Activated naive CD8-positive, alpha-beta T cell treated with anti-CD3 and anti-CD28 coated beads, Interleukin-2, amount 50 U/mL, for 24 hours (primary cell): ENCODE results near the gene TINAGL1.

Source experiments
- ATAC-seq: fragments of 150-1000 bp; cut with Tn5 transposase; one replicate; pipeline ENCODE4 v1.10.0; 2021
- DNase-seq: peaks from one replicate; pipeline ENCODE4 v3.0.0; 2021
- H3K27ac Mint-ChIP-seq: one replicate; pipeline ENCODE4 v1.8.0; 2021; ENCODE audit warnings: mild to moderate bottlenecking, mixed read lengths
- H3K27me3 Mint-ChIP-seq: one replicate; pipeline ENCODE4 v1.8.0; 2021; ENCODE audit warnings: mixed read lengths
- H3K36me3 Mint-ChIP-seq: one replicate; pipeline ENCODE4 v1.8.0; 2021; ENCODE audit warnings: low read depth, mixed read lengths
- H3K4me1 Mint-ChIP-seq: one replicate; pipeline ENCODE4 v1.8.0; 2021; ENCODE audit warnings: mixed read lengths
- H3K4me3 Mint-ChIP-seq: one replicate; pipeline ENCODE4 v1.8.0; 2021; ENCODE audit warnings: mild to moderate bottlenecking, moderate library complexity, mixed read lengths
- H3K9me3 Mint-ChIP-seq: one replicate; pipeline ENCODE4 v1.8.0; 2021; ENCODE audit warnings: mixed read lengths

The TINAGL1 gene, protein sequence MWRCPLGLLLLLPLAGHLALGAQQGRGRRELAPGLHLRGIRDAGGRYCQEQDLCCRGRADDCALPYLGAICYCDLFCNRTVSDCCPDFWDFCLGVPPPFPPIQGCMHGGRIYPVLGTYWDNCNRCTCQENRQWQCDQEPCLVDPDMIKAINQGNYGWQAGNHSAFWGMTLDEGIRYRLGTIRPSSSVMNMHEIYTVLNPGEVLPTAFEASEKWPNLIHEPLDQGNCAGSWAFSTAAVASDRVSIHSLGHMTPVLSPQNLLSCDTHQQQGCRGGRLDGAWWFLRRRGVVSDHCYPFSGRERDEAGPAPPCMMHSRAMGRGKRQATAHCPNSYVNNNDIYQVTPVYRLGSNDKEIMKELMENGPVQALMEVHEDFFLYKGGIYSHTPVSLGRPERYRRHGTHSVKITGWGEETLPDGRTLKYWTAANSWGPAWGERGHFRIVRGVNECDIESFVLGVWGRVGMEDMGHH

DNA sequence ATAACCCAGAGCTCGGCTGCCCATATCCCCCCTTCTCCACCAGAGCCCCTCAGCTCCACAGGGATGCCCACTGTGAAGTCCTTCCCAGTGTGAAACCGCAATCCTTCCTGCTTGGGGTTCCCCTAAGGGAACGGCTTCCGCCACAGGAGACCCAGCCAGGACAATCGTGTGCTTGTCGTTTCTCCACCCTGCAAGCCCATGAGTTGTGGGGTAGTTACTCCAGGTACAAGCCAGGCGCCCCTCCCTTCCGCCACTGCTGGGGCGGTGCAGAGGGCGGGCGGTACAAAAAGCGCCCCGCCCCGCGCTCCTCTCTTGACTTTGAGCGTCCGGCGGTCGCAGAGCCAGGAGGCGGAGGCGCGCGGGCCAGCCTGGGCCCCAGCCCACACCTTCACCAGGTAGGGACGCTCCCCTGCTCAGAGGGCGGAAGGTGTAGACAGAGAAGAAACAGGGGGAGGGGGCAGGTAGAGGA, at the start of gene TINAGL1:
TINAGL1 (plus strand) TSS at position 315 of the 469 bp plus-strand sequence. CDS start 634 bp downstream, outside the sequence.
- Mint-ChIP-seq H3K4me1 (peaks cover 2% of the 10 kb centered on the region), H3K27me3 (peaks cover 11% of the 10 kb centered on the region), H3K4me3 (no peak within 1 kb of the TSS), H3K27ac (no peak within 1 kb of the TSS), H3K9me3 (no peaks in the 10 kb centered on the region), H3K36me3 (no peaks in the 10 kb centered on the region)
- ATAC-seq = no peak
- no peak for DNase-seq

DNA sequence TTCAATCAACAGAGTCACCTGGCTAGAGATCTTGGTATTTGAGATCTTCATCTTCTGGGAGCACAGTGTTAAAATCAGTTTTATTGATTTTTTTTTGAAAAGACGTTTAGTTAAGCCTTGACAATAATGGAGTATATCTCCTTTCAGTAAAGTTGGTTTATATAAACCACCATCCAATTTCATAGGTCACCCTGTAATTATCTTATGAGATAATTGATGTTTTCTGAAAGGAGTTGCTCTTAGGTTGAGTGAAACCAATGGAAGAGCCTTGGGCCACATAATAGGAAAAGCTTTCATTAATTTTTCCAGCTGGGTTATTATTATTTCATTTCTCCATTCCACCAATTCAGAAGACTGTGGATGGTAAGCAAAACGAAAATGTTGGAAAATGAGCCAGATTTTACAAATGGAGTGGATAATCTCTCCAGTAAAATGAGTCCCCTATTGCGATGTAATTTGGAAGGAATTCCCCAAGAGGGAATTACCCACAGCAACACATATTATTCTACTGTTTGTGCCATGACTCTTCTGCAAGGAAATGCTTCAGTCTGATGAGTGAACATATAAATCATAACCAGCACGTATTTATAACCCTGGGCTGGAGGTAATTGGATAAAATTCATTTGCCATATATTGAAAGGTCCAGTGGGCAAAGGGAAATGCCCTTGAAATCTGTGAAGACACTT, 46.2 kb upstream of the TINAGL1 start:
- Mint-ChIP-seq H3K27me3 (peaks cover 9% of the 10 kb centered on the region), H3K36me3 (no peaks in the 10 kb centered on the region), H3K4me1 (no peaks in the 10 kb centered on the region), H3K27ac (no peak overlapping the region), H3K9me3 (no peaks in the 10 kb centered on the region), H3K4me3 (no peak overlapping the region)
- DNase-seq = no peak
- ATAC-seq = no peak

DNA sequence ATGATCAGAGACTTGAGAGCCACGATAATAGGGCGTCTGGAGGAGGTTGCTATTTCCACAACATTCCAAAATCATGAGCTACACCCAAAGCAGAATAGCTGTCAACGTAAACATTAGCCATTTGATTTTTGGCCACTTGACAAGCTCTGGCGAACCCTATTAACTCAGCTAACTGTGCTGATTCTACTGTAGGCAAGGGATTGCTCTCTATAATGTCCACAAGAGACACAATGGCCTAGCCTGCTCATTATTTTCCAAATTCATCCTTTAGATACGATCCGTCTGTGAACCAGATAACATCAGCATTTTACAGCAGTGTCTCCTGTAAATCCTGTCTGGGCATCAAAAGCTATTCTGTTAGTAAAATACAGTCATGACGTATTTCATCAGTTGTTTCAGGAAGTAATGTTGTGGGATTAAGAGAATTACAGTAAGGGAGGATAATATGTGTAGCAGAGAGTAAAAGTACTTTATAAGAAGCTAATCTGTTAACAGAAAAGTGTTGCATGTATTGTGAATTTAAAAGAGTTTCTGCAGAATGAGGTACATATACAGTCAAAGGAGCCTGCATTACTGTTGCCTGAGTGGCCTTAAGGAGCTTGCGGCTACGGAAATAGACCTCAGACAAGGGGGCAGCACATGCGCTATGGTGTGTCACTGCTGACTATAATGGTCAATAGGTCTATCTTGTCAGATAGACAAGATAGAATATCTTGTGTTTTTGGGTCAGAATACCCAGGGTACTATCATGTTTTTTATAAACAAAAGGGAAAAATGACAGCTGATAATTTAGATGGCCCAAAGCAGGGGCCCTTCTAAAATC, 44.9 kb upstream of the TINAGL1 start:
- H3K27ac Mint-ChIP-seq = no peak overlapping the region
- H3K4me1 Mint-ChIP-seq = peaks cover 9% of the 10 kb centered on the region
- H3K9me3 Mint-ChIP-seq = no peaks in the 10 kb centered on the region
- no peak for ATAC-seq
- no peak overlapping the region for H3K4me3 Mint-ChIP-seq
- H3K36me3 Mint-ChIP-seq = no peaks in the 10 kb centered on the region
- no peak for DNase-seq
- H3K27me3 Mint-ChIP-seq = peaks cover 9% of the 10 kb centered on the region

DNA sequence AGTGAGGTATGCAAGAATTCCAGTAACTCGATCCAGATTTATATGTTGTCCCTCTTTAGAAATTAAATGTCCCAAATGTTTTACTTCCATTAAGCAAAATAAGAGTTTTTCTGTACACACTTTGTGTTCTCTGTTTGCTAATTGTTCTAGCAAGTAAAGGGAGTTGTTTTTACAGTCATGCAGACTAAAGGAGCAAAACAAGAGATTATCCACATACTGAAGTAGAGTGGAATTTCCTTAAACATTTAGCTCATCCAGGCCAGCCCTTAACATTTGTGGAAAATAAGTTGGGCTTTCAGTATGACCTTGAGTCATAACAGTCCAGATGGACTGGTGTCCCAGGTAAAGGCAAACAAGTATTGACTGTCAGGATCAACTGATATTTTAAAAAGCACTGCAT, 44.1 kb upstream of the TINAGL1 start:
- H3K4me3 Mint-ChIP-seq = no peak overlapping the region
- ATAC-seq (no peak), DNase-seq (no peak)
- H3K4me1 Mint-ChIP-seq = peaks cover 10% of the 10 kb centered on the region
- no peak overlapping the region for H3K27ac Mint-ChIP-seq
- H3K36me3 Mint-ChIP-seq = no peaks in the 10 kb centered on the region
- no peaks in the 10 kb centered on the region for H3K9me3 Mint-ChIP-seq
- peaks cover 11% of the 10 kb centered on the region for H3K27me3 Mint-ChIP-seq

DNA sequence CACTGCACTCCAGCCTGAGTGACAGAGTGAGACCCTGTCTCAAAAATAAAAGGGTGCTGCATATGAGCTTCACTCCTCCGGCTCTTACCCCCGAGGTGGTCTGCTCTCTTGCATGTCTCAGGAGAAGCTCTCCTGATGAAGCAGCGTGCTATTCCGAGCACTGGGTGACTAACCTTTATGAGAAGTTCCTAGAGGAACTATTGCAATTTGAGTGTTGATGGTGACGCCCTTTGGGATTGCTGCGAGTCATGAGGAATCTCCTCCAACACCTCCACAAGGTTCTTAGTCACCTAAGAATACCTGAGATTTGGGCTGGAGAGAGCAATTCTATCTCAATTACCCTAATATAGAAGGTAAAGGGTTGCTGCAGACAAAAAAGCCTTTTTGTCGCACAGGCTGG, 40.8 kb upstream of the TINAGL1 start:
- Mint-ChIP-seq H3K4me1 (peaks cover 10% of the 10 kb centered on the region), H3K27ac (no peak overlapping the region), H3K36me3 (no peaks in the 10 kb centered on the region), H3K27me3 (peaks cover 10% of the 10 kb centered on the region), H3K4me3 (no peak overlapping the region), H3K9me3 (no peaks in the 10 kb centered on the region)
- ATAC-seq = no peak
- DNase-seq = no peak

DNA sequence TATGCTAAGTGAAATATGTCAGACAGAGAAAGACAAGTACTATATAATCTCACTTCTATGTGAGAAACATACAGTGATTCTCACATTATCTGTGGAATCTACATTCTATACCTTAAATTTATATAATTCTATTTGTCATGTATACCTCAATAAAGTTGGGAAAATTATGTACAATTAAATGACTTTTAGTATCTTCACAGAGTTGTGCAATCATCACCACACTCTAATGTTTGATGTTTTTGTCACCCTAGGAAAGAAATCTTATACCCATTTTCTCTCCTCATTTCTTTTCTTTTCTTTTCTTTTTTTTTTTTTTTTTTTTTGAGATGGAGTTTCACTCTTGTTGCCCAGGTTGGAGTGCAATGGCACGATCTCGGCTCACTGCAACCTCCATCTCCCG, 37.0 kb upstream of the TINAGL1 start:
- peaks cover 10% of the 10 kb centered on the region for H3K4me1 Mint-ChIP-seq
- H3K4me3 Mint-ChIP-seq = no peak overlapping the region
- ATAC-seq (no peak), DNase-seq (no peak)
- H3K9me3 Mint-ChIP-seq = no peaks in the 10 kb centered on the region
- H3K27me3 Mint-ChIP-seq = peaks cover 8% of the 10 kb centered on the region
- H3K36me3 Mint-ChIP-seq = no peaks in the 10 kb centered on the region
- H3K27ac Mint-ChIP-seq = no peak overlapping the region

DNA sequence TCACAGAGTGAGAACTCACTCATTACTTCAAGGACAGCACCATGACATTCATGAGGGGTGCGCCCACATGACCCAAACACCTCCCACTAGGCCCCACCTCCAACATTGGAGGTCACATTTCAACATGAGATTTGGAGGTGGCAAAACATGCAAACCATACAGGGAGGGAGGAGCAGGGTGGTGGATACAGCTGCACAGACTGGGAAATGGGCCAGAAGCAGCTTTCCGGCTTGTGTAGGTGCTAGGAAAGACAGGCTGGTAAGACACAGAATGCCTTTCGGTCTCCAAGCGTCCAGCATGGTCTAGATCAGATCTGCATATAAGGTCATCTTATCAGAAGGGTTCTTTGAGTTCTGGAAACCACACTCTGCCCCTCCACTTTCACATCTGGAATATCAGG, 35.1 kb upstream of the TINAGL1 start:
- H3K9me3 Mint-ChIP-seq = no peaks in the 10 kb centered on the region
- DNase-seq = no peak
- H3K27me3 Mint-ChIP-seq = peaks cover 3% of the 10 kb centered on the region
- H3K36me3 Mint-ChIP-seq = no peaks in the 10 kb centered on the region
- H3K27ac Mint-ChIP-seq = no peak overlapping the region
- no peak overlapping the region for H3K4me3 Mint-ChIP-seq
- H3K4me1 Mint-ChIP-seq = peaks cover 2% of the 10 kb centered on the region
- ATAC-seq = no peak

DNA sequence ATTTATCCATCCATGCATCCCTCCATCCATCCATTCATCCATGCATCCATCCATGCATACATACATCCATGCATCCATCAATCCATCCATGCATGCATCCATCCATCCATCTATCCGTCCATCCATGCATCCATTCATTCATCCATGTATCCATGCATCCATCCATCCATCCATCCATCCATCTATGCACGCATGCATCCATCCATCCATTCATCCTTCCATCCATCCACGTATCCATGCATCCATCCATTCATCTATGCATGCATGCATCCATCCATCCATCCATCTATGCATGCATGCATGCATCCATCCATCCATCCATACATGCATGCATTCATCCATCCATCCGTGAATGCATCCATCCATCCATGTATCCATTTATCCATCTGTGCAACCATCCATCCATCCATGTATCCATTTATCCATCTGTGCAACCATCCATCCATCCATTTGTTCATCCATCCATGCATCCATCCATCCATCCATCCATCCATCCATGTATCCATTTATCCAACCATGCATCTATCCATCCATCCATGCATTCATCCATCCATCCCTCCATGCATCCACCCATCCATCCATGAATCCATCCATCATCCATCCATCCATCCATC, 30.3 kb upstream of the TINAGL1 start:
- Mint-ChIP-seq H3K27me3 (peaks cover 14% of the 10 kb centered on the region), H3K4me3 (no peak overlapping the region), H3K9me3 (no peaks in the 10 kb centered on the region), H3K36me3 (no peaks in the 10 kb centered on the region), H3K27ac (no peak overlapping the region), H3K4me1 (peaks cover 14% of the 10 kb centered on the region)
- DNase-seq (no peak), ATAC-seq (no peak)

DNA sequence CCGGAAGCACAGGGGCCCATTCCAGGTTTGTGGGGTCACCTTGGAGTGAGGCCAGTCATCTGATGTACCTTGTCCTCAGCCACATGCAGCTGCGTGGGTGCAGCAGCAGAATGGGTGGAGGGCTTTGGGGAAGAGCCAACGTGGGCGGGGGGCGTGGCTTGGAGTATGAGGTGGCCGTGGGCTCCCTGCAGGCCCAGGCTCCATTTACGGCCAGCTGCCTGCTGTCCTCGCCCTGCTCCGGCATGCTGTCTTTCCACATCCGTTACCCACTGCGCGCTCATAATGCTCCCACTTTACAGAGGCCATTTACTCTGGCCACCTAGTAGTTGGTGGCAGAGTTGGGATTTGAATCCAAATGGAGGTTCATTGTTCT, 27.8 kb upstream of the TINAGL1 start:
- peaks cover 14% of the 10 kb centered on the region for H3K4me1 Mint-ChIP-seq
- DNase-seq (no peak), ATAC-seq (peak; percentile 16)
- no peaks in the 10 kb centered on the region for H3K9me3 Mint-ChIP-seq
- no peaks in the 10 kb centered on the region for H3K36me3 Mint-ChIP-seq
- H3K27ac Mint-ChIP-seq = no peak overlapping the region
- no peak overlapping the region for H3K4me3 Mint-ChIP-seq
- H3K27me3 Mint-ChIP-seq = peaks cover 18% of the 10 kb centered on the region

DNA sequence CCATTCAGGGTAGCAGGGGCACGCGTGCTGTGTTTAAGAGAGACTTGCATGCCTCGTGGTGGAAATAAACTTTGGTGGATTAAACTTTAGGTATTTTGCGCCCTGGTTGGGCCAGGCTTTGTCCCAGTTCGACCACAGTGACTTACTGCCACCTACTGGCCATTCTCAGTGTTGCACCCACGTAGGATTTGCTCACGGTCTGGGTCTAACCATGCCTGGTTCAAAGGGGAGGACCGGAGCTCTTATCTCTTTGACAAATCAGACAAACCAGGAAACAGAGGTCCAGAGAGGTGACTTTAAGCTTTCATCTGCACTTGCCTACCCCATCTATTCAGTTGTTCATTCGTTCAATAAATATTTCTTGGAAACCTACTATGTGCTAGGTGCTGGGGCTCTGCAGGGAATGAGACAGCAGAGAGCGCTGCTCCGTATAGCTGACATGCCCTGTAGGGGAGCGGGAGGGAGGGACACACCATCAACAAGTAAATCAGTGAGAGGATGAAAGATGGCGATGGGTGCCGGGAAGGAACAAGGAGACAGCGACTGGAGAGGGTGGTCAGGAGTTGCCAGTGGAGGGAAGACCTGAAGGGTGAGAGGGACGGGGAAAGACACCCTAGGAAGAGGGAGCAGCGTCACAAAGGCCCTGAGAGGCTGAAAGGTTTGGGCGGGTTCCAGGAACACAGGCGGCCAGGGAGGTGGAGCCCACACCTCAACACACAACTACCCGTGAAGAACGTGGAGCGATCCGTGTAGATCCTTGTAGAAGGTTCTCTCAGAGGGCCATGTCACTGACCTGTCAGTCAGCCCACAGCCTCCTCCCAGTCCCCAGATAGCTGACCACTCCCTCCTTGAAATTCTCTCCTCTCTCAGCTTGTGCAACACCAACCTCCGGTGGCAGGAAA, 27.2 kb upstream of the TINAGL1 start:
- ATAC-seq = peak; percentile 90
- Mint-ChIP-seq H3K27me3 (peaks cover 21% of the 10 kb centered on the region), H3K4me3 (peak overlapping the region; percentile 33), H3K36me3 (no peaks in the 10 kb centered on the region), H3K9me3 (no peaks in the 10 kb centered on the region), H3K4me1 (peaks cover 14% of the 10 kb centered on the region), H3K27ac (no peak overlapping the region)
- peak; percentile 87 for DNase-seq

DNA sequence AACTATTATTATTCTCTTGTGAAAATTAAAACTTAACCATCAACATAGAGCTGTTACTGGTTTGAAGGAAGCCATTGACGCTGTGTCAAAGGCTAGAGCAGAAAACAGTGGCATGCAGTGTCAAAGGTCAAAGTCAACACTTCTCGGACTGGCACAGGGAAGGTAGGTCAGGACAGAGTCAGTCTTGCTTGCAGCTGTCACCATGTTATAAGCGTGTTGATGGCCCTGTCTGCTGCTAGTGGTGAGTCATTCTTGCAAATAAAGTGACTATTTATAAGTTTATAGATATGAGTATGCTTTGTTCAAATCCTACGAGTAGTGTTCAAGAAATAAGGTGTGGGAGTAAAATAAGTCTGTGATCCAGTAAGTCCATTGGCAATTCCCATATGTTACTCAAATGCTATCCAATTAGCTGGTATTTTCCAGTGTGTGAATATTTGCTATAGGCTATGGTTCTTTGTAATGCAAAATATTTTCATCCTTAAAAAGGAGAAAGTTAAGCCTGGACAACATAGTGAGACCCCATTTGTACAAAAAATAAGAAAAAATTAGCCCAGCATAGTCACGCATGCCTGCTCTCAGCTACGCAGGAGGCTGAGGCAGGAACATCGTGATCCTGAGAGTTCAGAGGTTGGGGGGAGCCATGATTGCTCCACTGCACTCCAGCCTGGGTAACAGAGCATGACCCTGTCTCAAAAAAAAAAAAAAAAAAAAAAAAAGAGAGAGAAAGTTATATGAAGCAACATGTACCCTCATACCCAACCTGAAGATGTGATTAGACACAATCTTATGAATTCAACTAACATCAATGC, 26.3 kb upstream of the TINAGL1 start:
- Mint-ChIP-seq H3K4me3 (peak overlapping the region; percentile 33), H3K36me3 (no peaks in the 10 kb centered on the region), H3K27ac (no peak overlapping the region), H3K4me1 (peaks cover 14% of the 10 kb centered on the region), H3K9me3 (no peaks in the 10 kb centered on the region), H3K27me3 (peaks cover 23% of the 10 kb centered on the region)
- no peak for ATAC-seq
- DNase-seq = no peak

DNA sequence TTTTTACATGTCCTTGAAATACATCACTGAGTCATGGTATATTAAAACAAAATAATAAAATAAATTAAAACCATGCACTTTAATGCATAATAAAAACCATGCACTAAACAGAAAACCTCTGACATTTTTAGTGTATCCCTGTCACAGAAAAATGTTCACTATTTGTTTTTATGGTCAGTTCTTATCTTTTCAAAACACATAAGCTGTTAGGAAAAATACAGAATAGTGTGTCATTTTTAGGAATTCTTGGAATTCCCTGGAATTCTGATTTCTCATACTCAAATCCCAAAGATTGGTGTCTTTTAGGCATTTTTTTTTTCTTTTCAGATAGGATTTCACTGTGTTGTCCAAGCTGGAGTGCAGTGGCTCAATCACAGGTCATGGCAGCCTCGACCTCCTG, 25.1 kb upstream of the TINAGL1 start:
- Mint-ChIP-seq H3K27me3 (peaks cover 24% of the 10 kb centered on the region), H3K9me3 (no peaks in the 10 kb centered on the region), H3K27ac (no peak overlapping the region), H3K4me3 (no peak overlapping the region), H3K36me3 (no peaks in the 10 kb centered on the region), H3K4me1 (peaks cover 14% of the 10 kb centered on the region)
- ATAC-seq (no peak), DNase-seq (no peak)

DNA sequence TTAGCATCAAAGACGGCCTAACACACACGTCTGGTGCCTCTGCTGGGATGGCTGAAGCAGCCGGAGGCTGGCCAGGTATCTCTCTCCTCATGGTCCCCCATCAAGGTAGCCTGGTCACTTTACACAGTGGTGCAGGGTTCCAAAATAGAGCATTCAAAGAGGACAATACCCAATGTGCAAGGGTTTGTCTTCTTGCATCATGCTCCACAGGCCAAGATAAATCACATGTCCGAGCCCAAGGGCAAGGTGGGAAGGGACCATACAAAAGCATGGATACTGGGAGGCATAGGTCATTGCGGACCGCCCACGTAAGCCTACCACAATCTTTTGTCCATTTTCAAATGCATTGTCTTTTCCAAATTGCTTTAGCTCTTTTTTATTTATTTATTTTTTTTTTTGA, 23.8 kb upstream of the TINAGL1 start:
- Mint-ChIP-seq H3K27me3 (peaks cover 29% of the 10 kb centered on the region), H3K4me1 (peaks cover 14% of the 10 kb centered on the region), H3K36me3 (no peaks in the 10 kb centered on the region), H3K4me3 (no peak overlapping the region), H3K27ac (no peak overlapping the region), H3K9me3 (no peaks in the 10 kb centered on the region)
- no peak for DNase-seq
- no peak for ATAC-seq
